HG03571 (cell line): ENCODE results near the gene ZNF335.
"Not testable (repeated sequence)": the region's sequence is repeated elsewhere in the genome, so short reads cannot be mapped to it uniquely, and the experiment has no call there.

Experiments used
- ATAC-seq: cut with Tn5 transposase; IDR thresholded peaks from one replicate; pipeline ENCODE4 v1.9.1; 2021; ENCODE audit not compliant: unreplicated experiment

ZNF335 gene

DNA sequence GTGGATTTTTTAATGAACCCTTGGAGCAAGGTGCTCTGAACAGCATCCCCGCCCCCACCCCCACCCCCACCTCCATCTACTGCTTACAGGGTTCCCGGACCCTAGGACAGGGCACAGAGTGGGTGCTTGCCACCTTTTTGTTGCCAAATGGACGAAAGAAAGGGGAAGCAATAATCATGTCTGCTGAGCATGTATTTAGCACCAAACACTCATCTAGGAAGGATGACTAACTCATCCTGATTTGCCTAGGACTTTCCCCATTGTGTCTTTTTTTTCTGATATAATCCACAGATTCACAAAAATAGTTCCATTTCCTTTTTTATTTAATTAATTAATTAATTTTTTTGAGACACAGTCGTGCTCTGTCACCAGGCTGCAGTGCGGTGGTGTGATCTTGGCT lies 58.9 kb downstream of the ZNF335 start:
- ATAC-seq = no peak

DNA sequence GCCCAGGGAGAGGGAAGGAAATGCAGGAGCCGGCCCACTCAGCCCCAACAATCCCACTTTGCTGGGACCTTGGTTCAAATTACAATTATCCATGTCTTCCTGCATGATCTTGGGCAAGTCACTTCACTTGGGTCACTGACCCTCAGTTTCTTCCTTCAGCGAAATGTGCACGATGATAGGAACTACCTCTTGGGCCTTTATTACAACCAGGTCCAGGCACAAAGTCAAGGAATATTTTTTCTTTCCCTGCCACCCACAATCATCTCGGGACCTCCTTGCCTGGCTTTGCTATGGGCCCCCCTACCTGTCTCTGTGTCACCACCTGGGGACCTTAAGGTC lies 59.7 kb downstream of the ZNF335 start:
- ATAC-seq = no peak

DNA sequence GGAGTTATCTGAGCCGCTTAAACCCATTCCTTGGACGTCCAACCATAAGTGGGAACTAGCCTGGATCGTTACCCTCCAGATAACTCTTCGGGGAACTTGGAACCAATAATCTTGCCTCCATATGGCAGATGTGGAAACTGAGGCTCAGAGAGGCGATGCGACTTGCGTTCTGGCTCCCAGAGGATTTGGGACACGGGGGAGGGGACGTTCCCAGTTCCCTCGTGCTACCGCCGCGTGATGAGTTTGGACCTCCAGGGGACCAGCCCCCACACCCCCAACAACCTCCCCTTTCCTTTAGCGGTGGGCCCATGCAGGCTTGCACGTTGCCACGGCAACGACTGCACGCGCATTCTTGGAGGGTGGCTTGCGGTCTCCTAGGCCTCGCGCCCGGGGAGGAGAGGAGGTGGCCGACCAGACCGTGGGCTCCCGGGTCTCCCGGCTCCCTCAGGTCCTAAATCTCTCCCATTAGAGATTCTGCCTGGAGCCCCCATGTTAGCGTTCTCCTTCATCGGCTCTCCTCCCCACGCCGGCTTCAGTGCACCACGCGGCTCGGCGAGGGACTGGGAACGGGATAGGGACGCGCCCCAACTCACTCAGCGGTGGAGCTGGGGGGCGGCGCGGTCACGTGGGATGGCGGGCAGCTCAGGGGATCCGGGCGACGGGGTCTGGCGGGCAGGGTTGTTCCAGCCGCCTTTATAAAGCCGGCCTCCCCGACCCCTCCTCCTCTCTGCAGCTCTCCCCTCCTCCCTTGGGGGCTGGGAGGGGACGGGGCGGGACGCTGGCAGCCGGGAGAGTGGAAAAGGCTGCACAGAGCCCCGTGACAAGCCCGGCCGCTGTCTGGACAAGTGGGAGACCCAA lies 60.3 kb downstream of the ZNF335 start, which contains the start of gene PLTP:
PLTP (minus strand) TSS at position 670 of the 858 bp plus-strand sequence. CDS start 703 bp downstream, outside the sequence.
- ATAC-seq = no peak

DNA sequence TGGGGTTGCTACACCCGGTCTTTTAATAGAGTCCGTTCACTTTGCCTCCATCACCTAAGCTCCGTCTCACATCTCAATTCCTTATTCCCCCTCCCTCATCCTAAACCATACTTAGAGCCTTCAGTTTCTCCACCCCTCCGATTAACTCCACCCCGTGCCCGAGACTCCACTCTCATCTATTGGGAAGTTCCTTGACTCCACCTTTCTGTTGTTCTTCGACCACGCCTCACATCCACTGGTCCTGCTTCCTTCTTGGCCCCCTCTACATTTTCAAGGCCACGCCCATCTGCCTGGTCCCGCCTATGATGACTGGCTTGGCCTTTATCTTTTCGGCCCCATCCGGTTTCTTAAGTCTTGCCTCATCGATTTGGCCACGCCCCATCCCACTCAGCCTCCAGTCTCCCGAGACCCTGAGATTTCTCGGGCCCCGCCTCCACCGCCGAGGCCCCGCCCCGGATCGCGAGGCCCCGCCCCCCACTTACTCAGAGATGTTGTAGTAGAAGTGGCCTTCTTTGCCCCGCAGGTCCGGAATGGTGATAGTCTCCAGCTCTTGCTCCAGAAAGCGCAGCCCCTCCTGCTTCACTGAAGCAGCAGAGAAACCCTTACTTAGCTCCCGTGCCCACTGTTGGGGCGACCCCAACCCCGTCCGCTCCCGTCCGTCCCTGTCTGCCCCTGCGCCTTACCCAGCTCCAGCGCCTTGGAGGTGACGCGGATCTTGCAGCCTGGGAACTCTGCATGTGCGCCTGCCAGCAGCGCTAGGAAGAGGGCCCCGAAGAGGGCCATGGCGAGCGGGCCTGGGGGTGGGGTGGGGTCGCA lies 61.1 kb downstream of the ZNF335 start:
- peak; percentile 91 for ATAC-seq

DNA sequence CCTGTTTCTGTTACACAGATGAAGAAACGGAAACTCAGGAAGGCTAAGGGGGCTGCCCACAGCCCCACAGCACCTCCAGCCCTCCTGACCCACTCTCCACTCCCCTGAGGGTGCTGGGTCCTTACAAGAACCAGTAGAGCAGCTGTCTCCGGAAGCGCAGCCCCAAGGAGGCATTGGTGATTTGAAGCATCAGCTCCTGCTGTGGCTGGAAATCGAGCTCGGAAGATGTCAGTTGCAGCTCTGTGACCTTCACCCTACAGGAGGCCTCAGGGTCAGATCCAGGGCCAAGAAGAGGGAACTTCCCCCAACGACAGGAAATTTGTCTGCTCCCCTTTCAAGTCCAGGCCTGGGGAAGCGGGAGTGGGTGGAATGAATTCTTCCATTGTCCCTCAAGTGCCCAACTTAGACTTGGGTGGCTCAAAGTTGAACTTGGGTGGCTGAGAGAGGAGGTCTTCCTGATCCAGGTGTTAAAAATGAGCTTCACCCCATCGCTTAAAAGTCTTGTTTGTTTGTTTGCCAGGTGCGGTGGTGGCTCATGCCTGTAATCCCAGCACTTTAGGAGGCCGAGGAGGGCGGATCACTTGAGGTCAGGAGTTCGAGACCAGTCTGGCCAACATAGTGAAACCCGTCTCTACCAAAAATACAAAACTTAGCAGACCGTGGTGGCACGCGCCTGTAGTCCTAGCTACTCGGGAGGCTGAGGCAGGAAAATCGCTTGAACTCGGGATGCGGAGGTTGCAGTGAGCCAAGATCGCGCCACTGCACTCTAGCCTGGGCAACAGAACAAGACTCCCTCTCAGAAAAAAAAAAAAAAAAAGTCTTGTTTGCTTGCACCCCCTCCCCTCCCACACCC lies 62.0 kb downstream of the ZNF335 start:
- no peak for ATAC-seq

DNA sequence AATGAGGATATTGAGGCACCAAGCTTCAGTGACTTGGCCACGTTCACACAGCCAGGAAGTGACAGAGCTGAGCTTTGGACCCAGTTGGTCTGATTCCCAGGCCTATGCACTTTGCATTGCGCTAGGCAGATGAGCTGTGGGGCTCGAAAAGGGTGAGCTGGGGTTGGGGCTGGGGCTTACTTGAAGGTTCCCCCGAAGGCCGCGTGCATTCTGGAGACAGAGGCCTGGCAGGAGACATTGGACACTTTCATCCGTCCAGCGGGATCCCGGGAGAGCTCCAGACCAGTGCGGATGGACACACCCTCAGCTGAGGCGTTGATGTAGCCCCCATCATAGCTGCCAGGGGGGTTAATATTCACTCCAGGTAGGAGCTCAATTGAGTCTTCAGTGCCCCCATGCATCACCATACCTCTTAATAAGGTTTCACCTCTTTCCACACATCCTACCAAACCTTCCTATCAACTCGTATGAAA lies 62.6 kb downstream of the ZNF335 start:
- no peak for ATAC-seq

DNA sequence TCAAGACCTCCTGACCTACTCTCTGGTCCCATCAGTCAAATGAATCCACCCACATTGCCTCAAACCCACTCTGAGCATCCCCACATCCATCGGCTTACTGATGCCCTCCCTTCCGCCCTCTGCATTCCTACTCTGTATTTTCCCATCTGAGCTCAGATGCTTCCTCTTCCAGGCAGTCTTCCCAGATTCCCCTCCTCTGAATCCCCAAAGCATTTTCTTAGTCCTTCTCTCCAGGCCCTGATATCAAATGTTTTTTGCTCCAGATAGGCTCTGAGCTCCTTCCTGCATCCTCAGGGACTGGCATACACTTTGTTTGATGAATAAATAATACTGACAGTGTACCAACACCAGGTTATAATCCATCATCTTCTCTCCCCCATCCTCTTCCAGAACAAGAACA lies 63.9 kb downstream of the ZNF335 start:
- ATAC-seq = no peak

DNA sequence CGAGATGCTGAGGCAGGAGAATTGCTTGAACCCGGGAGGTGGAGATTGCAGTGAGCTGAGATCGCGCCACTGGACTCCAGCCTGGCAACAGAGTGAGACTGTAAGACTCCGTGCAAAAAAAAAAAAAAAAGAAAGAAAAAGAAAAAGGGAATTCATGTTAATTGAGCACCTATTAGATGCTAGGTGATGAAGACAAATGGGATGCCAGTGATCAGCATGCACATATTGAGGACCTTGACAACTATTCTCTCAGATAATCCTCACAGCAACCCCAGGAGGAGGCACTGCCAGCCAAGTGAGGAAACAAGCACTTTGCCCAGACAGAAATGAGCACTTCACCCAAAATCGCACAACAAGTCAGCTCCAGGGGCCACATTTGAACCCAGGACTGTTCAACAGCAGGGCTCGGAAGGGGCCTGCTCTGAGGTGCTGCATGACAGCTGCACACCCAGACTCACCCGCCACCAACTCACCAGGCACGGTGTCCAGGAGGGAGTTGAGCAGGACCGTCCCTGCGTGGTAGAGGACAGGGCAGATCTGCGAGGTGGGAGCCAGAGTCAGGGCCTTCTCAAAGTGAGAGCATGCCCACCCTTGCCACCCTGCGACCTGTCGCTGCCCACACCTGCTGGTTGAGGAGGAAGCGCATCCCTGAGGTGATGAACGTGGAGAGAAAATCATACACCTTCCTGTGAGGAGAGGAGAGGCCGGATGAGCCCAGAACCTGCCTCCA lies 64.6 kb downstream of the ZNF335 start:
- no peak for ATAC-seq

DNA sequence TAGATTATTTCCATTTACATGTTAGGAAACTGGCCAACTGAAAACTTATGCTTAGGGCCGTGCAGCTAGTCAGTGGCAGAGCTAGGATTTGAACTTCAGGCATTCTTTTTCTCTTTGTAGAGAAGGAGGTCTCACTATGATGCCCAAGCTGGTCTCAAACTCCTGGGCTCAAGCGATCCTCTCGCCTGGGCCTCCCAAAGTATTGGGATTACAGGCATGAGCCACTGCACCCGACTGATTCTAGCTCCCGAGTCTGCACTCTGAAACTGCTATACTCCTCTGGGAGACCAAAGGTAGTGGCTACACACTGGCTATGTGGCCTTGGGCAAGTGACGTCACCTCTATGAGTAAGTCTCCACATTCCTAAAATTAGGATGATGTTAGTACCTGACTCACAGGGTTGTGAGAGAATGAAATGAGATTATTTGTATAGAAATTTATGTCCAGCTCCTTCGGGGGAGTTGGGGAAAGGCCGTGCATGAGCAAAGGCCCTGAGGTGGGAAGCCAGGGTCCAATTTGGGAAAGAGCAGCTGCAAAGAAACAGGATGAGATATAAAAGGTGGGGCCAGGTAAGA lies 66.4 kb downstream of the ZNF335 start:
- no peak for ATAC-seq

DNA sequence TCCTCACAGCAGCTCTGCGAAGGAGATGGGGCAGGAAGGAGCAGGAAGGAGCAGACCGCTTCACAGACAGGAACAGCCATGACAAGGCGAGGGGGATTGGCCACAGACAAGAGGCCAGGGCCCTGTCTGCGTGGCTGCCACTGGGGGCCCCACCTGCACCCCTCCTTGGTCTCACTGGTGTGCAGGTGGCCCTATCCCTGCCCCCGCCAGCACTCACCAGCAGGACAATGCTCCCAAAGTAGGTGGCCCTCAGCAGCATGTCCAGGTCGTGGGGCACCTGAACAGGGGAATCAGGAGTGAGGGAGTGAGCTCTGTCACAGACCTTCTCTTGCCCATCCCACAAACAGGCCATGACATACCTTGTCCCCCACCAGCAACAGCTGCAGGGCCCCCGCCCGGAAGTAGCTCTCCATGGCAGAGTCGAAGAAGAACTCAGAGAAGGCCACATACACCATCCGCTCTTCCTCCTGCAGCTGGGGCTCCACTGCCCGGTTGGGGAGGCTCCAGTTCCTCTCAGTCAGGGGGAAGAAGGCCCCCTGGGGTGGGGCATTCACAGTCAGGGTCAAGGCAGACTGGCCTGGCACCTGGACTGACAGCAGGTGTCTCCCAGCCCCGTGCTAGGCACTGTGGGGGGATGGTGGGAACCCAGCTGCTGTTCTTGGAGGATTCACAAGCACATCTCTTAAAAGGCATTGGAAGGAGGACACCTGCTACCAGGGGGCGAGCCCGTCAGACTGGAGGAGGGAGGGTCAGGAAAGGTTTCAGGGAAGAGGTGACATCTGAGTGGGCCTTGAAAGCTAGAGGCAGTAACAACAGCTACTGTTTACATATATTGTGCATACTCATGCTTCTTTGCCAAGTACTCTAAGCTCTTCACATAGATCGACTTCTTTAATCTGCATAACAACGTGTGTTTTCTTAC lies 67.2 kb downstream of the ZNF335 start:
- no peak for ATAC-seq

DNA sequence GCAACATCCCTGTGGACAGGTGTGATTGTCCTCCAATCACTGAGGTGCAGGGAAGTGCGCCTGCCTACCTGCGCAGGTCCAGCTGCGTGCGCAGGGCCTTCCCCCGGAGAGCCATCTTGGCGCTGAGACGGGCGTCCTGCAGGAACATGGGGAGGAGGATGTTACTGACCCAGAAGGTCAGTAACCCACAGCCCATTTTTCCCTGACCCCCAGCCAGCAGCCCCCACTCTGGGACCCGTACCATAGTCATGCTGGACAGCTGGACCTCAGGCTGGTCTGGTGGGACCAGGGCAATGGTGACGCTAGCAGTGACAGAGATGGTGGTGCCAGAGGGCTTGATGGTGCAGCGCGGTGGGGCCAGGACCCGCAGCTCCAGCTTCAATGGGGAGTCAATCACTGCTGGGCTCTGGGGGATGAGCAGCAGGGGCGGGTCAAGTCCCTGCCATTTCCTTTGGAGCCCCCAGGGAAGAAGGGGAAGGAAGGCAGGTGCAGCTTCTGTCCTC lies 69.8 kb downstream of the ZNF335 start:
- ATAC-seq = no peak

DNA sequence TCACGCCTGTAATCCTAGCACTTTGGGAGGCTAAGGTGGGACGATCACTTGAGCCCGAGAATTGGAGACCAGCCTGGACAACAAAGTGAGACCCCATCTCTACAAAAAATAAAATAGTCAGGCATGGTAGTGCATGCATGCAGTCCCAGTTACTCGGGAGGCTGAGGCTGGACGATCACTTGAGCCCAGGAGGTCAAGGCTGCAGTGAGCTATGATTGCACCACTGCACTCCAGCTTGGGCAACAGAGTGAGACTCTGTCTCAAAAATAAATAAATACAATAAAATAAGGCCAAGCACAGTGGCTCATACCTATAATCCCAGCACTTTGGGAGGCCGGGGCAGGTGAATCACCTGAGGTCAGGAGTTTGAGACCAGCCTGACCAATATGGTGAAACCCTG lies 70.7 kb downstream of the ZNF335 start:
- ATAC-seq = not testable (repeated sequence)

DNA sequence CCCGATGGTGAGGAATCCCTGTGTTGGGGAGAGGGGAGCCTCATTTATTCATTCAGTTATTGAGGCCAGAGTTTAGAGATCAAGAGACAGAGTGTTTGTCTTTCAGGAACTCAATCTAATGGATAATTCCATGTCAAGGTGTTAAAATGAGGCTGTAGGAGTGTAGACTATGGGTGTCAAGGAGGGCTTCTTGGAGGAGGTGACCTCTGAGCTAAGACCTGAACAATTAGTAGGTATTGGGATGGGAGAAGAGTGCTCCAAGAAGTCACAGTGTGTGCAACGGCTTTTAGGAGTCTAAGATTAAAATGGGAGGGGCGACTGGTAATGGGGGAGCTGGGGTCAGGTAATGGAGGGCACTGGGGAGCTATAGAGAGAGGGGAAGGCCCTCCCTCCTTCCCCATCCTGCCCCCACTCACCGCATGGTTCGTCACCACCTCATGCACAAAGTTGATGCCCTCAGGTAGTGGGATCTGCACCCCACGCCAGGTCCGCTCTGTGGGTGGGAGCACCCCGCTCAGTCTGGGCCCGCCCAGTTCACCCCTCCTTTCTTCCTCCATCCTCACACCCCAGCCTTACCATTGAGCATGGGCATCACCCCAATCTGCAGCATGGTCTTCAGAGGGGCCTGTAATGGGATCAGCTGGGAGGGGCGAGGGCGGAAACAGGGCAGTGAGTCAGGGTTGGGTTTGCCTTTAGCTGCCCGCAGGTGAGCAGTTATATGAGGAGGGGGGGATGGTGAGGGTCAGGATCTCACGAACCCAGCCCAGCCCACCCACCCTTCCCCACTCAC lies 72.8 kb downstream of the ZNF335 start:
- ATAC-seq = no peak
